IMR-90 (cell line): ENCODE measurements around the gene HSPA1A. TPM values are rescaled to one million over a fixed set of nuclear protein-coding genes. Genes with fewer than 3 reads are reported as not detected.
A peak's percentile ranks its signal among the peaks of the same experiment; 100 is the strongest.

Experiments
- ATAC-seq: fragments of 200-7000 bp; cut with Tn5 transposase; 2 replicates; pipeline ENCODE4 v1.9.1; 2020; ENCODE audit warnings: low read depth, mild to moderate bottlenecking, moderate library complexity
- BruUV-seq: library from RNA; stranded (reverse); fragments of 400-500 nt; replicated peaks from 2 replicates; lab custom pipeline; 2021; lab: Mats Ljungman, UMichigan
- CTCF ChIA-PET: fragments of 300-600 bp; formaldehyde crosslinking; extraction: SDS; loops from one replicate; lab custom pipeline; 2021; ENCODE audit warnings: antibody characterized with exemption; lab: Yijun Ruan, JAX
- POLR2A ChIA-PET: fragments of 300-600 bp; sonication (Branson Sonifier 250); formaldehyde crosslinking; loops from one replicate; lab custom pipeline; 2022; ENCODE audit warnings: antibody characterized with exemption; ENCODE audit not compliant: unreplicated experiment; lab: Charles Lee
- DNase-seq: peaks from one replicate; pipeline ENCODE4 v3.0.0; 2013
- H2AFZ ChIP-seq: replicated peaks from 2 replicates; pipeline ENCODE3; 2013; ENCODE audit warnings: low read length, mild to moderate bottlenecking; ENCODE audit not compliant: poor library complexity
- H2AK5ac ChIP-seq: 2 replicates; pipeline ENCODE4 v1.6.1; 2013; ENCODE audit warnings: low read depth, low read length, inconsistent platforms
- H2AK9ac ChIP-seq: replicated peaks from 2 replicates; pipeline ENCODE3; 2013; ENCODE audit warnings: mild to moderate bottlenecking, low read depth, low read length, moderate library complexity; ENCODE audit not compliant: poor library complexity
- H2BK120ac ChIP-seq: 2 replicates; pipeline ENCODE4 v1.6.1; 2013; ENCODE audit warnings: low read depth, low read length, inconsistent platforms
- H2BK15ac ChIP-seq: 3 replicates; pipeline ENCODE4 v1.6.1; 2013; ENCODE audit warnings: low read depth, low read length, inconsistent platforms
- H2BK20ac ChIP-seq: 2 replicates; pipeline ENCODE4 v1.6.1; 2013; ENCODE audit warnings: low read depth, mild to moderate bottlenecking, inconsistent platforms, low read length, moderate library complexity
- H2BK5ac ChIP-seq: 2 replicates; pipeline ENCODE4 v1.6.1; 2013; ENCODE audit warnings: mild to moderate bottlenecking, low read depth, low read length, inconsistent platforms; ENCODE audit not compliant: poor library complexity, severe bottlenecking
- H3K14ac ChIP-seq: replicated peaks from 2 replicates; pipeline ENCODE4 v1.6.1; 2013; ENCODE audit warnings: low read depth, low read length, inconsistent platforms
- H3K18ac ChIP-seq: 2 replicates; pipeline ENCODE4 v1.6.1; 2013; ENCODE audit warnings: low read depth, low read length, control low read depth
- H3K23ac ChIP-seq: 2 replicates; pipeline ENCODE4 v1.6.1; 2013; ENCODE audit warnings: low read depth, low read length, inconsistent platforms
- H3K27ac ChIP-seq: 2 replicates; pipeline ENCODE4 v1.5.1; 2013; ENCODE audit warnings: mild to moderate bottlenecking, control low read depth, low read length; ENCODE audit not compliant: insufficient read depth
- H3K27me3 ChIP-seq: 2 replicates; pipeline ENCODE4 v1.6.1; 2013; ENCODE audit warnings: low read length; ENCODE audit not compliant: control insufficient read depth, insufficient read depth
- H3K36me3 ChIP-seq: 2 replicates; pipeline ENCODE4 v1.6.1; 2013; ENCODE audit warnings: low read length, mixed read lengths; ENCODE audit not compliant: control insufficient read depth, insufficient read depth
- H3K4ac ChIP-seq: 2 replicates; pipeline ENCODE4 v1.6.1; 2013; ENCODE audit warnings: low read depth, low read length, inconsistent platforms
- H3K4me1 ChIP-seq: 2 replicates; pipeline ENCODE4 v1.6.1; 2013; ENCODE audit warnings: low read length, mixed read lengths; ENCODE audit not compliant: control insufficient read depth, insufficient read depth
- H3K4me2 ChIP-seq: 2 replicates; pipeline ENCODE4 v1.6.1; 2013; ENCODE audit warnings: low read depth, mild to moderate bottlenecking, control low read depth, low read length, moderate library complexity
- H3K4me3 ChIP-seq: 2 replicates; pipeline ENCODE4 v1.5.1; 2013; ENCODE audit warnings: low read depth, mild to moderate bottlenecking, control low read depth, low read length, moderate library complexity; ENCODE audit not compliant: insufficient read depth
- H3K56ac ChIP-seq: 2 replicates; pipeline ENCODE4 v1.6.1; 2013; ENCODE audit warnings: low read length, inconsistent platforms; ENCODE audit not compliant: insufficient read depth; ENCODE audit errors: extremely low read depth
- H3K79me1 ChIP-seq, 2 experiments: 2 replicates each; pipeline ENCODE4 v1.6.1; 2013; ENCODE audit warnings: low read length in 2 of 2, inconsistent platforms in 1 of 2, low read depth in 1 of 2
- H3K9ac ChIP-seq: 2 replicates; pipeline ENCODE4 v1.6.1; 2013; ENCODE audit warnings: low read depth, low read length, control low read depth
- H3K9me1 ChIP-seq: 2 replicates; pipeline ENCODE4 v1.6.1; 2013; ENCODE audit warnings: low read length, inconsistent platforms; ENCODE audit not compliant: insufficient read depth
- H3K9me3 ChIP-seq: 2 replicates; pipeline ENCODE4 v1.6.1; 2013; ENCODE audit warnings: low read length; ENCODE audit not compliant: control insufficient read depth, insufficient read depth
- H4K20me1 ChIP-seq: 2 replicates; pipeline ENCODE4 v1.6.1; 2013; ENCODE audit warnings: low read length, inconsistent platforms; ENCODE audit not compliant: insufficient read depth
- H4K5ac ChIP-seq: 2 replicates; pipeline ENCODE4 v1.6.1; 2013; ENCODE audit warnings: mild to moderate bottlenecking, low read depth, low read length, control low read depth
- H4K8ac ChIP-seq, 2 experiments: 2 replicates each; pipeline ENCODE4 v1.6.1; 2013; ENCODE audit warnings: low read depth in 2 of 2, low read length in 2 of 2, control low read depth in 1 of 2, inconsistent platforms in 1 of 2
- H4K91ac ChIP-seq: 2 replicates; pipeline ENCODE4 v1.6.1; 2013; ENCODE audit warnings: low read depth, low read length, inconsistent platforms; ENCODE audit not compliant: insufficient read depth
- MAZ ChIP-seq: IDR thresholded peaks from 2 replicates; pipeline ENCODE4 v1.6.1; 2012; ENCODE audit warnings: low read depth, mild to moderate bottlenecking, low read length, improper control_type of control experiment, moderate library complexity, borderline replicate concordance
- MXI1 ChIP-seq: IDR thresholded peaks from 2 replicates; pipeline ENCODE4 v1.6.1; 2012; ENCODE audit warnings: low read depth, mild to moderate bottlenecking, low read length, moderate library complexity, borderline replicate concordance
- NFE2L2 ChIP-seq: fragments of 150-350 bp; IDR thresholded peaks from 2 replicates; pipeline ENCODE4 v1.6.1; 2016; ENCODE audit warnings: low read depth, mild to moderate bottlenecking, low read length
- POLR2A ChIP-seq: IDR thresholded peaks from 2 replicates; pipeline ENCODE4 v1.6.1; 2012; ENCODE audit warnings: mild to moderate bottlenecking, low read depth, low read length
- RAD21 ChIP-seq: IDR thresholded peaks from 2 replicates; pipeline ENCODE4 v1.6.1; 2012; ENCODE audit warnings: low read length, improper control_type of control experiment
- RFX5 ChIP-seq: IDR thresholded peaks from 2 replicates; pipeline ENCODE4 v1.8.0; 2012; ENCODE audit warnings: low read depth, mild to moderate bottlenecking, low read length, moderate library complexity
- SMC3 ChIP-seq: fragments of 150-350 bp; IDR thresholded peaks from 2 replicates; pipeline ENCODE4 v1.6.1; 2016; ENCODE audit warnings: low read depth, mild to moderate bottlenecking, antibody characterized with exemption, low read length, moderate library complexity
- WGBS, 2 experiments: methylation state at CpG; one replicate each; pipeline versions ENCODE4 v1.1.5 to v1.1.7; 2013; ENCODE audit warnings: missing lambda C conversion rate in 2 of 2; ENCODE audit not compliant: insufficient read length in 1 of 2; ENCODE audit errors: extremely low coverage in 2 of 2; 5-methylcytosine and 5-hydroxymethylcytosine counted together
- dilution Hi-C: fragments of 300-500 bp; cut with HindIII; formaldehyde crosslinking; loops from one replicate; pipeline ENCODE4 v1.14.3; 2018; ENCODE audit warnings: low sequenced_read_pairs; ENCODE audit not compliant: unreplicated experiment
- in situ Hi-C: fragments of 300-500 bp; cut with MboI; formaldehyde crosslinking; loops from 3 replicates; pipeline ENCODE4 v1.14.3; 2019; ENCODE audit warnings: low sequenced_read_pairs, inconsistent platforms, mixed read lengths
- intact Hi-C: fragments of 100-400 bp; cut with micrococcal nuclease; formaldehyde crosslinking; loops from 2 replicates; pipeline ENCODE4 v1.10.0; 2022
- polyA plus RNA-seq, 3 experiments: library from polyadenylated mRNA; depleted of rRNA; stranded (reverse); fragments of >200 nt; gene quantifications; 2 replicates each; pipeline ENCODE4 v1.2.3, GENCODE V29; 2012; ENCODE audit warnings: low replicate concordance in 1 of 3
- total RNA-seq: library from RNA; depleted of rRNA; stranded (reverse); fragments of >200 nt; gene quantifications from 2 replicates; pipeline ENCODE4 v1.2.3, GENCODE V29; 2012
- TF ChIP-seq, protein P1 (sequence below): conservative IDR thresholded peaks from 2 replicates; pipeline ENCODE4 v1.5.1; 2012; ENCODE audit warnings: mild to moderate bottlenecking, low read depth, low read length, improper control_type of control experiment

The HSPA1A gene
- total and polyA plus RNA-seq, 2 of the 4 experiments (the other 2 are of a cell fraction), result 94.6 to 95.3 TPM

DNA sequence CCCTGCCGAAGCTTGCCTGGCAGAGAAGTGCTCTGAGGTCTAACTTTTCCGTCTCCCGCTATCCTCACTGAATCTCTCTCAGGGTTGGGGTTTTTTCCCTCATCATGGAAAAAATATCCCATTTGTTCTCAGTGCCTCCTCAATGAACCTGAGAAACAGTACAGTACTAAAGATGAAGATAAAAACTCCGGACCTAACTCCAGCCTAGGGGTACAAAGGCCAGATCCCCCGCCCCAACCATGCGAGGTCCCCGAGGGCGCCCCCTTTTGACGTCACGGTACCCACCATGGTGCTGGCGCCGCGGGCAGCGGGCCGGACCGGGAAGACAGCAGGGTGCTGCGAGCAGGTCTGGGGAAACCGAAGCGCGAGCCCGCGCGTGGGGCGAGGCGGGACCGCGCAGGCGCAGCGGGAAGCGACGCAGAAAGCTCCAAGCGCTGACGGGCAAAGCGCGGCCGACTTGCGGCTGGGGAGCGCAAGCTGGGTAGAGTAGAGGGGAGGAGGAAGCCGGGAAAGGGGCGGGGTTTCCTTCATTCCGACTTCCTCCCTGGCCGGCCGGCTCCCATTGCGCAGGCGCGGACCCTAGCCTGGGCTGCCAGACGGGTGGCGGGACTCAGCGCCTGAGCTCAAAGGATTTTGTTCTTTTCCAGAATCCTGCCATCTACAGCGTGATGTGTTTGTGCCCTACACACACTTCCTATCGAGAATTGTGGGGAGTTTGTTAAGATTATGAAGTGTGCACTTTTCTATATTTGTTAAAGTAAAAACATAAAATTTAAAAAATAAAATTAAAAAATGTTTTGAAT, 8.7 kb upstream of the HSPA1A start, which contains the start of gene LSM2:
Gene LSM2, minus strand, starts transcription at position 497 of the 803 bp plus-strand sequence. Its CDS starts 209 bp downstream, at position 288.
- dilution Hi-C loops (no loop called here), intact Hi-C loops (no loop called here), in situ Hi-C loops (no loop called here)
- H2AK5ac ChIP-seq, result peak within 1 kb of the TSS; percentile 82
- peak within 1 kb of the TSS; percentile 46 for H3K27ac ChIP-seq
- no peaks in the 10 kb centered on the region; the same call in 1 of the 2 replicates for H3K9me1 ChIP-seq
- peak within 1 kb of the TSS; percentile 90 for H3K4ac ChIP-seq
- 2% methylated on average over 10 of the region's 51 CpGs; no CpG with 5 or more reads in 1 of the 2 experiments for WGBS, 2 experiments
- POLR2A ChIA-PET, result interaction anchor here (0.5 to 1.0 kb wide), 5 partner anchors 9 to 133 kb away, joined by 3 to 11 read pairs (median 5); partner anchors contain the start of genes HSPA1A, HSPA1B and HSPA1L
- TF ChIP-seq SMC3 (0 out of 2 replicates have a peak, but pooled peaks have one; percentile 7), MXI1 (peak; percentile 68; the same call in 1 of the 2 replicates), MAZ (peak; percentile 72; the same call in 1 of the 2 replicates), POLR2A (peak; percentile 51; the same call in 1 of the 2 replicates), NFE2L2 (no peak), RFX5 (no peak), RAD21 (0 out of 2 replicates have a peak, but pooled peaks have one; percentile 0)
- TF ChIP-seq, protein P1, sequence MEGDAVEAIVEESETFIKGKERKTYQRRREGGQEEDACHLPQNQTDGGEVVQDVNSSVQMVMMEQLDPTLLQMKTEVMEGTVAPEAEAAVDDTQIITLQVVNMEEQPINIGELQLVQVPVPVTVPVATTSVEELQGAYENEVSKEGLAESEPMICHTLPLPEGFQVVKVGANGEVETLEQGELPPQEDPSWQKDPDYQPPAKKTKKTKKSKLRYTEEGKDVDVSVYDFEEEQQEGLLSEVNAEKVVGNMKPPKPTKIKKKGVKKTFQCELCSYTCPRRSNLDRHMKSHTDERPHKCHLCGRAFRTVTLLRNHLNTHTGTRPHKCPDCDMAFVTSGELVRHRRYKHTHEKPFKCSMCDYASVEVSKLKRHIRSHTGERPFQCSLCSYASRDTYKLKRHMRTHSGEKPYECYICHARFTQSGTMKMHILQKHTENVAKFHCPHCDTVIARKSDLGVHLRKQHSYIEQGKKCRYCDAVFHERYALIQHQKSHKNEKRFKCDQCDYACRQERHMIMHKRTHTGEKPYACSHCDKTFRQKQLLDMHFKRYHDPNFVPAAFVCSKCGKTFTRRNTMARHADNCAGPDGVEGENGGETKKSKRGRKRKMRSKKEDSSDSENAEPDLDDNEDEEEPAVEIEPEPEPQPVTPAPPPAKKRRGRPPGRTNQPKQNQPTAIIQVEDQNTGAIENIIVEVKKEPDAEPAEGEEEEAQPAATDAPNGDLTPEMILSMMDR, result peak; percentile 28; the same call in 1 of the 2 replicates
- H3K4me1 ChIP-seq, result peaks cover 3% of the 10 kb centered on the region; the same call in 1 of the 2 replicates
- no TSS peak for BruUV-seq
- H3K4me3 ChIP-seq, result peak within 1 kb of the TSS; percentile 57
- H3K14ac ChIP-seq, result peak within 1 kb of the TSS; percentile 68
- H3K9me3 ChIP-seq, result no peaks in the 10 kb centered on the region
- H3K9ac ChIP-seq, result peak within 1 kb of the TSS; percentile 90
- H3K79me1 ChIP-seq, result peaks cover 15 to 29% of the 10 kb centered on the region in 2 experiments
- peak within 1 kb of the TSS; percentile 55 to 86 for H4K8ac ChIP-seq
- H4K5ac ChIP-seq, result peak within 1 kb of the TSS; percentile 43
- peak within 1 kb of the TSS; percentile 90 for H2AFZ ChIP-seq
- no peak within 1 kb of the TSS for H2BK120ac ChIP-seq
- DNase-seq (peak; percentile 96), ATAC-seq (peak; percentile 100)
- H3K36me3 ChIP-seq, result peaks cover 2% of the 10 kb centered on the region; the same call in 1 of the 2 replicates
- CTCF ChIA-PET, result interaction anchor here (1.1 to 2.5 kb wide), 2 partner anchors 11 to 16 kb away, joined by 3 to 10 read pairs; partner anchors contain the start of gene VARS1
- peak within 1 kb of the TSS; percentile 20; the same call in 1 of the 2 replicates for H3K18ac ChIP-seq
- peak within 1 kb of the TSS; percentile 90 for H3K4me2 ChIP-seq
- H4K20me1 ChIP-seq, result no peaks in the 10 kb centered on the region
- peak within 1 kb of the TSS; percentile 65 for H3K23ac ChIP-seq
- H2BK20ac ChIP-seq, result no peak within 1 kb of the TSS
- peak within 1 kb of the TSS; percentile 94 for H3K56ac ChIP-seq
- H2AK9ac ChIP-seq, result peak within 1 kb of the TSS; percentile 86
- peak within 1 kb of the TSS; percentile 86 for H2BK5ac ChIP-seq
- H2BK15ac ChIP-seq, result no peak within 1 kb of the TSS
- H3K27me3 ChIP-seq, result no peaks in the 10 kb centered on the region
- H4K91ac ChIP-seq, result peak within 1 kb of the TSS; percentile 79
